ENCODE measurements around the gene TPX2. TPM values are rescaled to one million over a fixed set of nuclear protein-coding genes. Genes with fewer than 3 reads are reported as not detected.

Gene TPX2
- total RNA-seq, 2 donors from 2014 or later, result 0.20 to 2.9 TPM

DNA sequence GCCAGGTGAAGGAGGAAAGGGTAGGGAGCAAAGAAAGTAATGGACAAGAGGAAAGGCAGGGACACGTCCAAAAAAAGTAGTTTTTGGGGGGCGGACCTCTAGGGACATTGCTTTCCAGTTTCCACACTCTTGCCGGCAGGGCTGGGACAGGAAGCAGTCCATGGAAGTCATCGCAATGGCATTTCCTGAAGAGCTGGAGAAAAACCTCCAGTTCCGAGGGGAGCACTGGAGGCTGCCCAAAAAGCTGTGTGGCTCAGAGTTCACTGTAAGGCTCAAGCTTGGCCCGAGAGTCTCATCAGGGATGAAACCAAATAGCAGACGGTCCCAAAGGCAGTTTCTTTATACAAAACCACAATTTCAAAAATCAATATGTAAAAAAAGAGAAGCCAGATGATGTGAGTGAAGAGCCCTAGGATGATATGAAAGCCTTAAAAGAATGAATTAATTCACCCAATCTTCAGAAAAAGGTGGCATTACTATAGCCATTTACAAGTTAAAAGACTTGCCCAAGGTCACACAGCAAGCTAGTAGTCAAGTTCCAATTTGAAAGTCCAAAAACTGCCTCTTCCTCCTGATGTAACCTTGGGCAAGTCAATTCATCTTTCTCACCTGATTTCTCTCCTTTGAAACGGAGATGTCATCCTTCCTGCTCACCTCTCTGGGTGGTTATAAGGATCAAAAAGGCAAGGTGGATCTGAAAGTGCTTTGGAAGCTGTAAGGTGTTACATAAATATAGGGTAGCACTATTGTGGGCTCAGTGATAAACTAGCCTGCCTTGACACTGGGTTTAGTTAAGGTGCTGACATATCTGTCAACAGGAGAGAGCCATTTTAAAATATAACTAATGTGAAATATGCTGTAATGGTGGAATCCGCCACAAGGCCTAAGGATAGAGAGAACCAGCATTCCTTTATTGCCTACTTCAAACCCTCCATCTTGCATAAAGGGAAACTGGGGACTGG is 25.5 kb upstream of the TPX2 start:
- Histone ChIP-seq H3K27ac (peak overlapping the region; percentile 96 to 98), H3K4me1 (peaks cover 5 to 98% of the 10 kb centered on the region in 2 donors), H3K36me3 (peaks cover 39% of the 10 kb centered on the region), H3K27me3 (no peaks in the 10 kb centered on the region), H3K9me3 (no peaks in the 10 kb centered on the region), H3K4me3 (peak overlapping the region in 1 of 2 donors; percentile 22)
- TF ChIP-seq, protein P1, sequence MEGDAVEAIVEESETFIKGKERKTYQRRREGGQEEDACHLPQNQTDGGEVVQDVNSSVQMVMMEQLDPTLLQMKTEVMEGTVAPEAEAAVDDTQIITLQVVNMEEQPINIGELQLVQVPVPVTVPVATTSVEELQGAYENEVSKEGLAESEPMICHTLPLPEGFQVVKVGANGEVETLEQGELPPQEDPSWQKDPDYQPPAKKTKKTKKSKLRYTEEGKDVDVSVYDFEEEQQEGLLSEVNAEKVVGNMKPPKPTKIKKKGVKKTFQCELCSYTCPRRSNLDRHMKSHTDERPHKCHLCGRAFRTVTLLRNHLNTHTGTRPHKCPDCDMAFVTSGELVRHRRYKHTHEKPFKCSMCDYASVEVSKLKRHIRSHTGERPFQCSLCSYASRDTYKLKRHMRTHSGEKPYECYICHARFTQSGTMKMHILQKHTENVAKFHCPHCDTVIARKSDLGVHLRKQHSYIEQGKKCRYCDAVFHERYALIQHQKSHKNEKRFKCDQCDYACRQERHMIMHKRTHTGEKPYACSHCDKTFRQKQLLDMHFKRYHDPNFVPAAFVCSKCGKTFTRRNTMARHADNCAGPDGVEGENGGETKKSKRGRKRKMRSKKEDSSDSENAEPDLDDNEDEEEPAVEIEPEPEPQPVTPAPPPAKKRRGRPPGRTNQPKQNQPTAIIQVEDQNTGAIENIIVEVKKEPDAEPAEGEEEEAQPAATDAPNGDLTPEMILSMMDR (IDR thresholded peaks at IDR 0.05), result no peak
- peak; percentile 93 for DNase-seq (ENCODE audit: low spot score)

- Histone ChIP-seq H3K27me3 (no peaks in the 10 kb centered on the region), H3K4me1 (peaks cover 1 to 98% of the 10 kb centered on the region in 2 donors), H3K9me3 (no peaks in the 10 kb centered on the region), H3K36me3 (peaks cover 40% of the 10 kb centered on the region), H3K4me3 (no peak overlapping the region), H3K27ac (peak overlapping the region; percentile 96 to 98)
- DNase-seq (ENCODE audit: low spot score), result no peak
- TF ChIP-seq, protein P1 (IDR thresholded peaks at IDR 0.05), result no peak
Measured at GRCh38 chr20:31715766-31716165, 23.3 kb upstream of the TPX2 start.

GRCh38 chr20:31716351-31716750 is 22.7 kb upstream of the TPX2 start:
- peaks cover 0 to 97% of the 10 kb centered on the region in 2 donors for H3K4me1 ChIP-seq
- no peaks in the 10 kb centered on the region for H3K27me3 ChIP-seq

GRCh38 chr20:31716818-31717477 is 22.1 kb upstream of the TPX2 start:
- H3K27me3 ChIP-seq, result no peaks in the 10 kb centered on the region
- peak overlapping the region; percentile 96 to 98 for H3K27ac ChIP-seq
- H3K36me3 ChIP-seq, result peaks cover 42% of the 10 kb centered on the region
- TF ChIP-seq, protein P1 (IDR thresholded peaks at IDR 0.05), result no peak
- peaks cover 0 to 97% of the 10 kb centered on the region in 2 donors for H3K4me1 ChIP-seq
- no peaks in the 10 kb centered on the region for H3K9me3 ChIP-seq
- peak overlapping the region in 1 of 2 donors; percentile 76 for H3K4me3 ChIP-seq
- no peak for DNase-seq (ENCODE audit: low spot score)

More at GRCh38 chr20:31716351-31716750, 22.7 kb upstream of the TPX2 start:
- peak overlapping the region in 1 of 2 donors; percentile 76 for H3K4me3 ChIP-seq
- H3K9me3 ChIP-seq, result no peaks in the 10 kb centered on the region
- TF ChIP-seq, protein P1 (IDR thresholded peaks at IDR 0.05), result no peak
- no peak for DNase-seq (ENCODE audit: low spot score)
- peaks cover 42% of the 10 kb centered on the region for H3K36me3 ChIP-seq
- peak overlapping the region; percentile 96 to 98 for H3K27ac ChIP-seq

DNA sequence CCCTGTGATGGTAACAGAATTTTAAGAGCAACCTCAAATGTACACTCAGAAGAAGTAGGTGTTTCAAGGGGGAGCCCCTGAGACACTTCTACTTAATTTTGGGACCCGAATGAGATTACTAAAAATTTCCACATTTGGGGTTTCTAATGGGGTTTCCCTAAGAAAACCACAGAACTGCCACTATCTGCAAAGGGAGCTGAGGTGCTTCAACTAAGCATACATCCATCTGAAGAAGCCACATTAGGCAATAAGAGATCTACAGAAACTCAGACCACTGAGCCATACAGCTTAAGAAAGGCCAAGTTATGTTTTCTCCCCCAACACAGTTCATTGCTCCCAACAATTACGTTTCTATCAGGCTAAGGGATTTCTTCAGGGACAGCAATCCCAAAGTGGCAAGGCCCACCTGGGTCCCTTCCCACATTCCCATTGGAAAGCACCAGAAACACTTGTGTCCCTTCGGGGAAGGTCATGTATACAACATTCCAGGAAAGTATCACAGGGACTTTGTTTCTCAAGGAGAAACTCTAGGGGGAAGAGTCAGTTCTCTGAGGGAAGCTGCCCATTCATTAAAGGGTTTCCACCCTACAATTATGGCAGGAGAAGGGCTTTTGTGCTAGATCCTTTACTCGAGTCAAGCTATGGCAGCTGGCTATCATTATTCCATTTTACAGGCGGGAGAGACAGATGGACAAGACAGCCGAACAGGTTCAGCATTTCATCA is 21.4 kb upstream of the TPX2 start:
- peak overlapping the region; percentile 15 to 76 for H3K4me3 ChIP-seq
- H3K36me3 ChIP-seq, result peaks cover 42% of the 10 kb centered on the region
- TF ChIP-seq, protein P1 (IDR thresholded peaks at IDR 0.05), result no peak
- H3K27me3 ChIP-seq, result no peaks in the 10 kb centered on the region
- H3K27ac ChIP-seq, result peak overlapping the region; percentile 96 to 98
- DNase-seq (ENCODE audit: low spot score), result no peak
- no peaks in the 10 kb centered on the region for H3K9me3 ChIP-seq
- H3K4me1 ChIP-seq, result peaks cover 0 to 90% of the 10 kb centered on the region in 2 donors

Data from right atrium auricular region (tissue), 2 donors.